ENCODE measurements around the gene PTPRR.

- TF ChIP-seq, protein P1, sequence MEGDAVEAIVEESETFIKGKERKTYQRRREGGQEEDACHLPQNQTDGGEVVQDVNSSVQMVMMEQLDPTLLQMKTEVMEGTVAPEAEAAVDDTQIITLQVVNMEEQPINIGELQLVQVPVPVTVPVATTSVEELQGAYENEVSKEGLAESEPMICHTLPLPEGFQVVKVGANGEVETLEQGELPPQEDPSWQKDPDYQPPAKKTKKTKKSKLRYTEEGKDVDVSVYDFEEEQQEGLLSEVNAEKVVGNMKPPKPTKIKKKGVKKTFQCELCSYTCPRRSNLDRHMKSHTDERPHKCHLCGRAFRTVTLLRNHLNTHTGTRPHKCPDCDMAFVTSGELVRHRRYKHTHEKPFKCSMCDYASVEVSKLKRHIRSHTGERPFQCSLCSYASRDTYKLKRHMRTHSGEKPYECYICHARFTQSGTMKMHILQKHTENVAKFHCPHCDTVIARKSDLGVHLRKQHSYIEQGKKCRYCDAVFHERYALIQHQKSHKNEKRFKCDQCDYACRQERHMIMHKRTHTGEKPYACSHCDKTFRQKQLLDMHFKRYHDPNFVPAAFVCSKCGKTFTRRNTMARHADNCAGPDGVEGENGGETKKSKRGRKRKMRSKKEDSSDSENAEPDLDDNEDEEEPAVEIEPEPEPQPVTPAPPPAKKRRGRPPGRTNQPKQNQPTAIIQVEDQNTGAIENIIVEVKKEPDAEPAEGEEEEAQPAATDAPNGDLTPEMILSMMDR (IDR thresholded peaks at IDR 0.05), result no peak
- TF ChIP-seq TP53 (CRISPR knock-in tag; IDR thresholded peaks at IDR 0.05), result no peak
- no peak for TF ChIP-seq E2F1 (CRISPR knock-in tag; IDR thresholded peaks at IDR 0.05)
- no peak for TF ChIP-seq NR2C2 (CRISPR knock-in tag; IDR thresholded peaks at IDR 0.05)
- TF ChIP-seq ATF2 (CRISPR knock-in tag; IDR thresholded peaks at IDR 0.05; ENCODE audit: borderline replicate concordance, low read depth), result no peak
- no peak for TF ChIP-seq MAX (CRISPR knock-in tag; IDR thresholded peaks at IDR 0.05)
- no peak for TF ChIP-seq CREB1 (CRISPR knock-in tag; IDR thresholded peaks at IDR 0.05)
These were observed 123.5 kb downstream of the PTPRR start for GRCh38 chr12:70796989-70797388.

Measured in WTC11 (cell line).